GM12875 (cell line): ENCODE measurements around the gene AVPR1B.

ENCODE experiments used
- H3K4me3 ChIP-seq: one replicate; pipeline ENCODE4 v1.5.1; 2011; ENCODE audit warnings: low read depth, low read length, control low read depth
- CTCF ChIP-seq: IDR thresholded peaks from 2 replicates; pipeline ENCODE4 v1.5.1; 2011; ENCODE audit warnings: low read depth, mild to moderate bottlenecking, control low read depth, inconsistent platforms, low read length, moderate library complexity, borderline replicate concordance; ENCODE audit not compliant: insufficient read depth

AVPR1B gene

DNA sequence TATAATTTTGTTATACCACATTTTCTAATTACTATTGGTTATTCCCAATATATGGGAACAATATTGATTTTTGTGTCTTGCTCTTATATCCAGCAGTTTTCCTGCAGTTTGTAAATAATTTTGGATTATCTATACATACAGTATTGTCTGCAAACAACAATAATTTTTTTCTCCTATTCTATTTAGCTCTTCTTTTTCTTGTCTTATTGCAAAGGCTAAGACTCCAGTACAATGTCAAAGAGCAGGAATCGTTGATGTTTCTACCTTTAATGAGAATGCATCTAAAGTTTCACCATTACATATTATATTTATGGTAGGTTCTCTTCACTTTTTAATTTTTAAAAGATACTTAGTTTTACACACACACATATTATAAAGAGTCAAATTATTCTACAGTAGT, 4.1 kb upstream of the AVPR1B start:
- TF ChIP-seq CTCF: no peak

GRCh38 chr1:206120406-206120805, 3.2 kb upstream of the AVPR1B start:
- H3K4me3 ChIP-seq: no peak overlapping the region
- no peak for TF ChIP-seq CTCF

More for the DNA sequence above, 4.1 kb upstream of the AVPR1B start:
- H3K4me3 ChIP-seq: no peak overlapping the region

- no peak for TF ChIP-seq CTCF
- H3K4me3 ChIP-seq: no peak overlapping the region
These were observed 376 bp downstream of the AVPR1B start for GRCh38 chr1:206116873-206117150.

DNA sequence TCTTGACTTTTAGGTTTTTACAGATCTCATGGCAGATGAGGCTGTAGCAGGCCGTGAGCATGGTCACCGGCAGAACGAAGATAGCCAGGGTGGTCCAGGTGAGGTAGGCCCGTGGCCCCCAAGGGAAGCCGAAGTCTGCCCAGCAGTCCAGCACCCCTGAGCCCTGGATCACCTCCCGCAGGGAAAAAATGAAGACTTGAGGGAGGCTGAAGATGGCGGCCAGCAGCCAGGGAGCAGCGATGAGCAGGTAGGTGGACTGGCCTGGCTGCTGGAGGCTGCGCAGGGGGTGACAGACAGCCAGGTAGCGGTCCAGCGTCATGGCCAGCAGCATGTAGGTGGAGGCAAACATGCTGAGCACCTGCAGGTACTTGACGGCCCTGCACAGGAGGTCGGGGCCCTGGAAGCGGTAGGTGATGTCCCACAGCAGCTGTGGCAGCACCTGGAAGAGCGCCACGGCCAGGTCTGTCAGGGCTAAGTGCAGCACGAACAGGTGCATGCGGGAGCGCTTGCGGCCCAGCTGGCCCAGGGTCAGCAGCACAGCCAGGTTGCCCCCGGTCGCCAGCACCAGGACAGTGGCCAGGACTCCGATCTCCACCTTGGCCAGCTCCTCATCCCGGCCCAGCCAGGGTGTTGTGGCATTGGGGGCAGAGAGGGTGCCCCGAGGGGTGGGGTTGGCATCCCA, 856 bp downstream of the AVPR1B start:
- no peak overlapping the region for H3K4me3 ChIP-seq
- TF ChIP-seq CTCF: no peak

DNA sequence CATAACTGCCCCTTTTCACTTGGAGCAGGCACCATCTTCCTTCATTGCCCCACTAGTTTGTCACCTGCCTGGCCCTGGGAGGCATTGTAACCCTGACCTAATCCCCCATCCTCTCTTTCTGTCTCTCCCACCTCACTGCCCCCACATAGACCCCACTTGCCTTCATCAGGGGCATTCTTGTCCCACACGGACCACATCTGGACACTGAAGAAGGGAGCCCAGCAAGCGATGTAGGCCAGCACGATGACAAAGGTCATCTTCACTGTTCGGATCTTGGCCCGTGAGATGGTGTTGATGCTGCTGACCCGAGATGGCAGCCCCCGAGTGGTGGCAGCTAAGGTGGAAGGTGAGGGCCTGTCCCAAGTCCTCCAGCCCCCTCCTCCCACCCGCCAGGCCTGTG, 1.4 kb downstream of the AVPR1B start:
- H3K4me3 ChIP-seq: no peak overlapping the region
- no peak for TF ChIP-seq CTCF

DNA sequence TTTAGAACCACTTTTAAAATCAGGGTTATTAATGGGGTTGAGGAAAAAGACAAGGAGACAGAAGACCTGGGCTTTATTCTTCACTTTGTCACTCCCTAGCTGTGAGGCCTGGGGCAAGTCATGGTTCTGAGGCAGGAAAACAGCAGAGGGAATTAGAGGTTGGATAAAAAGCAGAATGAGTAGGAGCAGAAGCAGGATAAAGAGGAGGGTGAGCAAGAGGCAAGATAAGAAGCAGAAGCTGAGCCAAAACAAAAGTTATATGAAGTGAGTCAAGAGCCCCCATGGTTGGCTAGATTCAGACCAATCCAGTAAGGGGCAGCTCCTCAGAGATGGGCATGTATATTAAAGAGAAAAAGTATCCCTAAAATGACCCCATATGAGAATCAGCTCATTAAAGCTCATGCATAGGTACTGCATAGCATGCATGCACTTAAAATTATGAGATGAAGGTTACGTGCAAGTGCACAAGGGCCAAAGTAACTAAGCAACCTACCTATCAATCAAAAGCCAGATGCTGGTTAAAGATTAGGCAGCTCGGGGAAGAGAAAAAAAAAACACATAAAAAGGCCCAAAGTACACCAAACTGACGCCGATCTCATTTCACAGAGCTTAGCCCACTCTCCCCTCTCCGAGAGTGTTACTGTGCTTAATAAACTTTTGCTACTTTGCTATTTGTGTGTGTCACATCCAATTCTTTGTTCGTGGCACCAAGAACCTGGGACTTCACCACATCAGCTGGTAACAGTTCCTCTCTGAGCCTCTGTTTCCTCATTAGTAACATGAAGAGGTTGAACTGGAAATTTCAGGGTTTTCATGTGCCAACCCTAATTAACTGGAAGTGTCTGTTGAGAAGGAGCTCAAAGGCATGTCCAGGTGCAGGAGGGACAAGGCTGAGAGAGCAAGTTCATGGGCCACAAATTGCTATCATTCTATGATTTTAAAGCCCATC, 2.2 kb downstream of the AVPR1B start:
- H3K4me3 ChIP-seq: no peak overlapping the region

More for the DNA sequence above, 2.2 kb downstream of the AVPR1B start:
- TF ChIP-seq CTCF: no peak
